GM12892 (cell line): Measurements from ENCODE around the gene OR6B3. TPM values are rescaled to one million over a fixed set of nuclear protein-coding genes. Genes with fewer than 3 reads are reported as not detected.

Experiments used
- DNase-seq: peaks from one replicate; pipeline ENCODE4 v3.0.0; 2011; ENCODE audit not compliant: insufficient read length
- FAIRE-seq: peaks from 2 replicates; lab custom pipeline; 2011; peaks lifted over from hg19 to GRCh38; lab: Jason Lieb, UNC
- POLR2A ChIP-seq: IDR thresholded peaks from 2 replicates; pipeline ENCODE4 v1.6.1; 2011; ENCODE audit warnings: low read depth, low read length, control low read depth
- POLR2AphosphoS5 ChIP-seq: IDR thresholded peaks from 2 replicates; pipeline ENCODE4 v1.6.1; 2011; ENCODE audit warnings: low read depth, low read length, control low read depth
- TAF1 ChIP-seq: IDR thresholded peaks from 2 replicates; pipeline ENCODE4 v1.6.1; 2011; ENCODE audit warnings: low read depth, mild to moderate bottlenecking, control low read depth, low read length, borderline replicate concordance
- polyA plus RNA-seq: library from polyadenylated mRNA; unstranded; fragments of >200 nt; gene quantifications from one replicate; pipeline ENCODE4 v1.2.1, GENCODE V29; 2012; ENCODE audit warnings: missing spikeins, inconsistent platforms; ENCODE audit not compliant: missing spikeins

Gene OR6B3
- not detected for polyA plus RNA-seq

GRCh38 chr2:240053173-240054155, at the start of gene OR6B3:
Gene OR6B3, minus strand, starts transcription at chr2:240053521.
- FAIRE-seq (no peak), DNase-seq (no peak)

GRCh38 chr2:240098349-240098748, 45.0 kb upstream of the OR6B3 start:
- no peak for DNase-seq
- no peak for TF ChIP-seq POLR2AphosphoS5
- TF ChIP-seq TAF1, result no peak
- no peak for TF ChIP-seq POLR2A
- FAIRE-seq, result no peak

More at GRCh38 chr2:240053173-240054155, at the start of gene OR6B3:
- TF ChIP-seq TAF1 (no peak), POLR2AphosphoS5 (no peak), POLR2A (no peak)

GRCh38 chr2:240095556-240096523, 42.5 kb upstream of the OR6B3 start:
- no peak for FAIRE-seq
- no peak for TF ChIP-seq POLR2A
- no peak for TF ChIP-seq TAF1
- TF ChIP-seq POLR2AphosphoS5, result no peak
- no peak for DNase-seq

- no peak for FAIRE-seq
- TF ChIP-seq TAF1, result no peak
- no peak for TF ChIP-seq POLR2AphosphoS5
- TF ChIP-seq POLR2A, result no peak
- no peak for DNase-seq
Measured at GRCh38 chr2:240089306-240089705, 36.0 kb upstream of the OR6B3 start.

GRCh38 chr2:240086563-240086962, 33.2 kb upstream of the OR6B3 start:
- FAIRE-seq (no peak), DNase-seq (no peak)
- no peak for TF ChIP-seq POLR2AphosphoS5
- no peak for TF ChIP-seq TAF1
- TF ChIP-seq POLR2A, result no peak

GRCh38 chr2:240078631-240079030, 25.3 kb upstream of the OR6B3 start:
- DNase-seq (no peak), FAIRE-seq (no peak)
- TF ChIP-seq POLR2A, result no peak
- TF ChIP-seq POLR2AphosphoS5, result no peak
- no peak for TF ChIP-seq TAF1

- FAIRE-seq (no peak), DNase-seq (no peak)
- TF ChIP-seq POLR2A (no peak), POLR2AphosphoS5 (no peak), TAF1 (no peak)
Measured at GRCh38 chr2:240077442-240077841, 24.1 kb upstream of the OR6B3 start.

- DNase-seq, result no peak
- FAIRE-seq, result no peak
- TF ChIP-seq TAF1, result no peak
- no peak for TF ChIP-seq POLR2AphosphoS5
- TF ChIP-seq POLR2A, result no peak
Measured at GRCh38 chr2:240074545-240074944, 21.2 kb upstream of the OR6B3 start.

- TF ChIP-seq POLR2AphosphoS5, result no peak
- TF ChIP-seq TAF1, result no peak
- TF ChIP-seq POLR2A, result no peak
- no peak for DNase-seq
- FAIRE-seq, result no peak
Measured at GRCh38 chr2:240070907-240071306, 17.6 kb upstream of the OR6B3 start.

- no peak for FAIRE-seq
- TF ChIP-seq TAF1 (no peak), POLR2A (no peak), POLR2AphosphoS5 (no peak)
Measured at GRCh38 chr2:240069829-240070228, 16.5 kb upstream of the OR6B3 start.

GRCh38 chr2:240068193-240068592, 14.9 kb upstream of the OR6B3 start:
- DNase-seq (no peak), FAIRE-seq (no peak)
- no peak for TF ChIP-seq POLR2AphosphoS5
- no peak for TF ChIP-seq POLR2A
- no peak for TF ChIP-seq TAF1

More at GRCh38 chr2:240069829-240070228, 16.5 kb upstream of the OR6B3 start:
- DNase-seq, result no peak
